GM19452 (cell line): Measurements from ENCODE around the gene EIF4G1.

Source experiments
- ATAC-seq: cut with Tn5 transposase; IDR thresholded peaks from one replicate; pipeline ENCODE4 v1.9.1; 2021; ENCODE audit not compliant: unreplicated experiment

Gene EIF4G1

DNA sequence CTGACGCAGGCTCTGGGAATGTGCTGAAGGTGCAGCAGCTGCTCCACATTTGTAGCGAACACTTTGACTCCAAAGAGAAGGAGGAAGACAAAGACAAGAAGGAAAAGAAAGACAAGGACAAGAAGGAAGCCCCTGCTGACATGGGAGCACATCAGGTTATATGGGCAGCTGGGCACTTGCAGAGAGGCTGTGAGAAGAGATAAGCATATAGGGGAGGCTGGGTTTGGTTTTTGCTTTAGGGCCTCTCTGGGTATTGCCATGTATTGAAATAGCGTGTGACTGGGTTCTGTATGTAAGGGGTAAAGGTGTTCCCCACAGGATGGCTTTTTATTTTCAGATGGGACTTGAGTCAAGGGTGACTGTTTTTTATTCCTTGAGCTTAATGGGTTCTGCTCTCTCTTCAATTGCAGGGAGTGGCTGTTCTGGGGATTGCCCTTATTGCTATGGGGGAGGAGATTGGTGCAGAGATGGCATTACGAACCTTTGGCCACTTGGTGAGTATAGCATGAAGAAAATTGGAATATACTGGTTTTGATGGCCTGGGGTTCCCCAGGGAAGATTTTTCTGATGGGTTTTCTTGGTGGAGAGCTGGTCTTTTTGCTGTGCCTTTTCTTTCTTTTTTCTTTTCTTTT lies 7.9 kb upstream of the EIF4G1 start:
- no peak for ATAC-seq

DNA sequence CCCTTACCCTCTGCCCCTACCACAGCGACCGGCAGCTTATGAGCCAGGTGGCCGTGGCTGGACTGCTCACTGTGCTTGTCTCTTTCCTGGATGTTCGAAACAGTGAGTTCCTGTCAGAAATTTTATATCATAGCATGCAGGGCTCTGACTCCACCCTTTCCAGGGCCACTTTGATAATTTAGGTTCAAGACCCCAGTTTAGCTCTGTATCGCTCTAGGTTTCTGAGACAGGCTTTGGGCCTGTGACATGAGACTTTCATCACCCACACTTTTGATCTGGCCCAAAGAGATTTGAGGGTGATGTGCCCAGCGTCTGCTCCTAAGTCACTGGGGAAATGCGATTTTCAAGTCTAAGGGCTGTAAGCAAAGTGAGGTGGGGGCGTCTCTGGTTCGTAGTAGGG lies 6.5 kb upstream of the EIF4G1 start:
- no peak for ATAC-seq

DNA sequence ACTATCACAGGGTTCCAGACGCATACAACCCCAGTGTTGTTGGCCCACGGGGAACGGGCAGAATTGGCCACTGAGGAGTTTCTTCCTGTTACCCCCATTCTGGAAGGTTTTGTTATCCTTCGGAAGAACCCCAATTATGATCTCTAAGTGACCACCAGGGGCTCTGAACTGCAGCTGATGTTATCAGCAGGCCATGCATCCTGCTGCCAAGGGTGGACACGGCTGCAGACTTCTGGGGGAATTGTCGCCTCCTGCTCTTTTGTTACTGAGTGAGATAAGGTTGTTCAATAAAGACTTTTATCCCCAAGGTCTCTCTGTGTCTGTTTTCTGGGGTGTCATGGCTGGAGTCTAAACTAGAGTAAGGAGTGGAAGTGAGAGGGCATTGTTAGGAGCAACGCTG lies 5.7 kb upstream of the EIF4G1 start:
- no peak for ATAC-seq

DNA sequence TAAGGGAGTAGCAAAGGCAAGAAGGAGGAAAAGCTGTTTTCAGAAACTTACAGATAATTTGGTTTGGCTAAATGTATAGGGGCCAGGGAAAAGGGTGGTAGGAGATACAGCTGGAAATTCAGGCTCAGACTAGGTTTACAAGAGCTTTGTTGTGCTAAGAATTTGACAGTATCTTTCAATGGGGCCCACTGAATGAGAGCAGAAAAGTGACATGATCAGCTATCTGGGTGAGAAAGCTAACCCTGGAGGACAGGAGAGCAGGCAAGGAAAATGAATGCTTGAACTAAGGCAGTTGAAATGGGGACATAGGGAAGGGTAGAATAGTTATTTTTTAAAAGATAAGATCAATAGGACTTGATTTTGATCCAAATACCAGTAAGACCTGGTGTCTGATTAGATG lies 2.8 kb upstream of the EIF4G1 start:
- no peak for ATAC-seq

DNA sequence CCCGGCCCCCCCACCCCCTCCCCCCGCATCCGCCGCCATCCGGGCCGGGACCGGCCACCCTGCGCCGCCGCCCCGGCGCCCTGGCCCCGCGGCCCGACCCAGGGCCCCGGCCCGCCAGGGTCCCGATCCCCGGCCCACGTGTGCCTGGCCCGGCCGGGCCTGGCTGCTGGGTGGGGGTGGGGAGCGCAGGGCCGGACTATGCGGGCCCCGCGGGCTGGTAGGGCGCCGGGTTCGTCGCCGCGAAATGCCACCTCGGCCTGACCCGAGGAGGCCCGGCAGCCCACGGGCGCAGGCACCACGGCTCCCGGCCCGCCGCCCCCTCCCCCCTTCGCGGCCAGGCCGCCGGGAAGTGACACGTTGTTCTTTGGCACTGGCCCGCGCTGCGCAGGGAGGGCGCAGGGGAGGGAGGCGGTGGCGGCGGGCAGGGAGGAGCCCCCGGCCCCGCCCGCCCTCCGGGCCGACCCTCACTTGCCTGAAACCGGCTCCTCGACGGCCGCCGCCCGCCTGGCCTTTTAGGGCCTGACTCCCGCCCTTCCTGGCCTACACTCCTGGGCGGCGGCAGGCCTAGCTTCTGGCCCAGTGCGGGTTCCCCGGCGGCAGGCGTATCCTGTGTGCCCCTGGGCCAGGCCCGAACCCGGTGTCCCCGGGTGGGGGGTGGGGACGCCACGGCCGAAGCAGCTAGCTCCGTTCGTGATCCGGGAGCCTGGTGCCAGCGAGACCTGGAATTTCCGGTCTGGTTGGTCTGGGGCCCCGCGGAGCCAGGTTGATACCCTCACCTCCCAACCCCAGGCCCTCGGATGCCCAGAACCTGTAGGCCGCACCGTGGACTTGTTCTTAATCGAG lies 515 bp downstream of the EIF4G1 start:
- ATAC-seq, result peak; percentile 50

DNA sequence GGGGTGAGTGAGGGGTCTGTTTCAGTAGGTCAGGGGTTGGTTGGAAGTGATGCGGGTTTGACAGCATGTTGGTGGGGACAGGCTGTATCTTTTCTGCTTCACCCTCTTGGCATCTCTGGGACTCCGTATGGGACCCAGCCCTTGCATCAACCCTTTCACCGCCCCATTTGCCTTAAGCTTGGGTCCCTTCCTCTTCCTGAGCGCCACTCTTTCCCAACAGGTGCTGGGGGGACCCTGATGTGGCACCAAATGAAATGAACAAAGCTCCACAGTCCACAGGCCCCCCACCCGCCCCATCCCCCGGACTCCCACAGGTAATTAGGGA lies 1.1 kb downstream of the EIF4G1 start:
- no peak for ATAC-seq

DNA sequence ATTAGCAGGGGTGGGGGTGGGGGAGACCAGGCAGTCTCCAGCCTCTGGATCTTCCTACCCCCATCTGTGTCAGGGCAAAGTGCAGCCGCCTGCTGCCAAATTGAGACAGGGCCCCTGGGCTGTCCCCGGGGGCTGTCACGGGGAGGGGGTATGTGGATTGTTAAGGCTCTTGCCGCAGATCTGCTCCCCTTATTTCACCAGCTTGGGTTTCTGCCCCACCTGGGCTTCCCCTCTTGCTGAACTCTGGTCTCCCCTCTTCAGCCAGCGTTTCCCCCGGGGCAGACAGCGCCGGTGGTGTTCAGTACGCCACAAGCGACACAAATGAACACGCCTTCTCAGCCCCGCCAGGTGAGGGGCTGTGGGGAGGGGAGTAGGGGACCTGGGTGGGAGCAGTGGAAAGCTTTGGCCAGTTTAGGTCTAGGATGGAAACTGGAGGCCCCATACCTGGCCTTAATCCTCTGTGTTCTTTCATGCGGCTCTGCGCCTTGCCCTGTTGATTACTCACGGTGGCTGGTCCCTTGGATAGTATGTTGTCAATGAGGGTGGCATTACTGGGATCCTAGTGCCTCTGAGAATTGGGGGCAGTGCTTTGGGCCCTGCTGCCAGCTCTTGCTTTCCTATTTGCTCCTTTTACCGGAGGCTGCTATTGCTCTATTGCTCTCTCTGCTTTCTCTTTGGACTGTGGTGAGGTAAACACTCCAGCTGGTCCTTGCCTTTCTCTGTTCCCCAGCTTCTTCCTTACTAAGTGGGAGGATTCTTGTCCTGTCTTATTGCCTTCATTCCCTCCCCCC lies 1.7 kb downstream of the EIF4G1 start:
- no peak for ATAC-seq

DNA sequence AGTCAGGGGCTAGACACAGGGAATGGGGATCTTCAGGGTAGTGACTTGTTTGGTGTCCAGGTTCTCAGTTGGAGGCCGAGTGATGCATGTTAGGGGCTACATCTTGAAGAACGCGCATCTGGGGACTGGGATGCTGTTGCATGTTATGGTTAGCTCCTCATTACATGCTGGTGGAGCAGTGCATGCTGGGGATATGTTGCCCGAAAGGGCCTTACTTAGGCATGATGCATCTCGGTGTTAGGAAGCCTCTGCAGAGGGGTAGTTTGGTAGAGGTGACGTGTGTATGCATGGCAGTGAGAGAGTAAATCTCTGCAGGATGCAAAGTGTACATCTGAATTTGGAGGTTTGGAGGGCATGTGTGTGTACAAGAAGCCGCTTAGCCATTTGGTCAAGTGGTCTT lies 2.4 kb downstream of the EIF4G1 start:
- ATAC-seq, result no peak

DNA sequence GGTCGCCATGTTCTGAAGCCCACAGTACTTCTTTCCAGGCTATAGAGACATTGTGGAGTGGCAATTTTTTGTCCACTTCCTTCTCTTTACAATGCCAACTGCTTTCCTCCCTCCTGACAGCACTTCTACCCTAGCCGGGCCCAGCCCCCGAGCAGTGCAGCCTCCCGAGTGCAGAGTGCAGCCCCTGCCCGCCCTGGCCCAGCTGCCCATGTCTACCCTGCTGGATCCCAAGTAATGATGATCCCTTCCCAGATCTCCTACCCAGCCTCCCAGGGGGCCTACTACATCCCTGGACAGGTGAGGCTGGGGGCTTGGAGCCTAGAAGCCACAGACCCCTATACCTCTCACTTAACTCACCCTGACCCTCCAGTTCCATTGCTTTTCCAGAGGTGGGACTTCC lies 2.8 kb downstream of the EIF4G1 start:
- ATAC-seq, result no peak

DNA sequence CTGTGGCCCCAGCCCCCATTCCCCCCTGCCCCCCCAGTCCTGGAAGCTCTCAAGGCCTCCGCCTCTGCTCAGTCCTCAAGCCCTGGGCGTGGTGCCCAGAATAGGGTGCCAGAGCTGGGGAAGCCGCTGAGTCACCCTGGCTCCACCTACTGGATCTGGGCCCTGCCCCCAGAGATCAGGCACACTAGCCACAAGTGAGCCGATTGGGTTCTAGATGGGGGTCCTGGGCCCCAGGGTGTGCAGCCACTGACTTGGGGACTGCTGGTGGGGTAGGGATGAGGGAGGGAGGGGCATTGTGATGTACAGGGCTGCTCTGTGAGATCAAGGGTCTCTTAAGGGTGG lies 5.7 kb downstream of the EIF4G1 start:
- ATAC-seq, result no peak

DNA sequence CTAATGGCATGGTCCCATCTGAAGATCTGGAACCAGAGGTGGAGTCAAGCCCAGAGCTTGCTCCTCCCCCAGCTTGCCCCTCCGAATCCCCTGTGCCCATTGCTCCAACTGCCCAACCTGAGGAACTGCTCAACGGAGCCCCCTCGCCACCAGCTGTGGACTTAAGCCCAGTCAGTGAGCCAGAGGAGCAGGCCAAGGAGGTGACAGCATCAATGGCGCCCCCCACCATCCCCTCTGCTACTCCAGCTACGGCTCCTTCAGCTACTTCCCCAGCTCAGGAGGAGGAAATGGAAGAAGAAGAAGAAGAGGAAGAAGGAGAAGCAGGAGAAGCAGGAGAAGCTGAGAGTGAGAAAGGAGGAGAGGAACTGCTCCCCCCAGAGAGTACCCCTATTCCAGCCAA lies 7.3 kb downstream of the EIF4G1 start:
- ATAC-seq, result no peak

DNA sequence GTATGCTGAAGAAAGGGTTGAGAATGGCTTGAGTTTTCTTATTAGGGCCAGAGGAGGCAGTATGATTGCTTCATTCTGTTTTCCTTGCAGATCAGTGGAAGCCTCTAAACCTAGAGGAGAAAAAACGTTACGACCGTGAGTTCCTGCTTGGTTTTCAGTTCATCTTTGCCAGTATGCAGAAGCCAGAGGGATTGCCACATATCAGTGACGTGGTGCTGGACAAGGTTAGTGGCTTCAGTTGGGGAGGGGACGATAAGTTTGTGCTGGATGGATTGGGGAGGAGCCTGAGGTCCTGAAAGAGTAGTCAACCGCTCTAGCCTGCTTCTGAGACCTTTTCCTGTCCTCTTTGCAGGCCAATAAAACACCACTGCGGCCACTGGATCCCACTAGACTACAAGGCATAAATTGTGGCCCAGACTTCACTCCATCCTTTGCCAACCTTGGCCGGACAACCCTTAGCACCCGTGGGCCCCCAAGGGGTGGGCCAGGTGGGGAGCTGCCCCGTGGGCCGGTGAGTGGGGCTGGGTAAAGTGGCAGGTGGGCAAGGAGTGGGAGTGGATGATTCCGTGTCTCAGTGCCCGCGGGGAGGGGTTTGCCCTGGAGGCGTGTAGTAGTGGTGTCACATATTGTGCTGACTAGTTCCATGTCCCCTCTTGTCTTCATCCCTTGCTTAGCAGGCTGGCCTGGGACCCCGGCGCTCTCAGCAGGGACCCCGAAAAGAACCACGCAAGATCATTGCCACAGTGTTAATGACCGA lies 8.5 kb downstream of the EIF4G1 start:
- ATAC-seq, result no peak

DNA sequence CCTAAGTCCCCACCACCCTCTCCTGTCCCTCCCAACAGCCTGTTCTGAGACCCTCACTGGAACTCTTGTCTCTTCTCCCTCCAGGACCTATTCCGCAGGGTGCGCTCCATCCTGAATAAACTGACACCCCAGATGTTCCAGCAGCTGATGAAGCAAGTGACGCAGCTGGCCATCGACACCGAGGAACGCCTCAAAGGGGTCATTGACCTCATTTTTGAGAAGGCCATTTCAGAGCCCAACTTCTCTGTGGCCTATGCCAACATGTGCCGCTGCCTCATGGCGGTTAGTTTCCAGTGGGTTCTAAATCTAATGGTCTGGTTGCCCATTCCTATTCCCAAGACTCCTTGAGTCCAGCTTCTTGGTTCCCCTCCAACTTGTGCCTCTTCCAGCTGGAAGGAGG lies 9.3 kb downstream of the EIF4G1 start:
- ATAC-seq, result no peak

DNA sequence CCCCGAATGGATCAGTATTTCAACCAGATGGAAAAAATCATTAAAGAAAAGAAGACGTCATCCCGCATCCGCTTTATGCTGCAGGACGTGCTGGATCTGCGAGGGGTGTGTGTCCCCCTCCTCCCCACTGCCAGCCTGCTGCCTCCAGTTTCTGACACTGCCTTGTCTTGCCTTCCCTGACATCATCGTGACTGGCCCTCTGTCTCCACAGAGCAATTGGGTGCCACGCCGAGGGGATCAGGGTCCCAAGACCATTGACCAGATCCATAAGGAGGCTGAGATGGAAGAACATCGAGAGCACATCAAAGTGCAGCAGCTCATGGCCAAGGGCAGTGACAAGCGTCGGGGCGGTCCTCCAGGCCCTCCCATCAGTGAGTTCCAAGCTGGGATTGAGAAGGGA lies 10.9 kb downstream of the EIF4G1 start:
- ATAC-seq, result no peak

DNA sequence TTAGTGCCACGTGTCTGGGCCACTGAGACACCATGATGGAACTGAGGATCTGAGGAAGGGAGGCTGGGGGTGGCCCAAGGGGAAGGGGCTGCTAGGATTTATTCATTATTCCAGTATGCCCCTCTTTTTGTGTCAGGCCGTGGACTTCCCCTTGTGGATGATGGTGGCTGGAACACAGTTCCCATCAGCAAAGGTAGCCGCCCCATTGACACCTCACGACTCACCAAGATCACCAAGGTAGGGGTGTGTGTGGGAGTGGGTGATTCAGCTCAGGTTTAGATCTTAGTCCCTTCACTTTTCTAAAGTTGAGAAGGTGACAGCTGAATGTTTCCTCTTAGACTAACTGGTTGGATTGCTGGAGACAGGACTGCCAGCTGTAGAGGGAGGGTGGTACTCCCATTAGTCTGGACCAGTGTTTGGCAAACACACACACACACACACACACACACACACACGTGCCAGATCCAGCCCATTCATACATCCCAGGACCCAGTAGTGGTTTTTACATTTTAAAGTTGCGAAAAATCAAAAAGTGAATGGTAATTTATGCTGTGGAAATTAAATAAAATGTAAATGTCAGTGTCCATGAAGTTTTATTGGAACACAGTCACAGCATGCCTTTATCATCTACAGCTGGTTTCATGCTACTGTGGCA lies 11.4 kb downstream of the EIF4G1 start:
- no peak for ATAC-seq

DNA sequence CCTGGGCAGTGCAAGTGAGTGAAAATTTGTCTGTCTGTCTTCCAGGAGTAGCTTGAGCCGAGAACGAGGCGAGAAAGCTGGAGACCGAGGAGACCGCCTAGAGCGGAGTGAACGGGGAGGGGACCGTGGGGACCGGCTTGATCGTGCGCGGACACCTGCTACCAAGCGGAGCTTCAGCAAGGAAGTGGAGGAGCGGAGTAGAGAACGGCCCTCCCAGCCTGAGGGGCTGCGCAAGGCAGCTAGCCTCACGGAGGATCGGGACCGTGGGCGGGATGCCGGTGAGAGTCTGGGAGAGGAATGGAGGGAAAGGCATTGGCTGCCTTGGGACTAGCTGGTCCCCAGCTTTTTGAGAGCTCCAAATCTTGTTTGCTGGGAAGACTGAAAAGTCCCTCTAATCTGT lies 12.8 kb downstream of the EIF4G1 start:
- ATAC-seq, result no peak

DNA sequence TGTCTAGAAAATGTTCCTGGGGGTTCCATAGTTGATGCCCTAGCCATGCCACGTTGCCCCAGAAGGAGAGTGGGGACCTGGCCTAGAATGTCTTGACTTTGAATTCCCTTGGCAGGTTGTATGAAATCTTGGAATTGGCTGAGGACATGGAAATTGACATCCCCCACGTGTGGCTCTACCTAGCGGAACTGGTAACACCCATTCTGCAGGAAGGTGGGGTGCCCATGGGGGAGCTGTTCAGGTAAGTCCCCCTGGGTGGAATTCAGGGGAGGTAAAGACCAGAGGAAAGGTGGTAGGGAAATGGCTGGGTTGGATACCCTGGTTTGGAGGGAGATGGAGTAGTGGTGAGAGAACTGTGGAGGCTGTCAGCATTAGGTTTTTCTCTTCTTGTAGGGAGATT lies 14.1 kb downstream of the EIF4G1 start:
- no peak for ATAC-seq

DNA sequence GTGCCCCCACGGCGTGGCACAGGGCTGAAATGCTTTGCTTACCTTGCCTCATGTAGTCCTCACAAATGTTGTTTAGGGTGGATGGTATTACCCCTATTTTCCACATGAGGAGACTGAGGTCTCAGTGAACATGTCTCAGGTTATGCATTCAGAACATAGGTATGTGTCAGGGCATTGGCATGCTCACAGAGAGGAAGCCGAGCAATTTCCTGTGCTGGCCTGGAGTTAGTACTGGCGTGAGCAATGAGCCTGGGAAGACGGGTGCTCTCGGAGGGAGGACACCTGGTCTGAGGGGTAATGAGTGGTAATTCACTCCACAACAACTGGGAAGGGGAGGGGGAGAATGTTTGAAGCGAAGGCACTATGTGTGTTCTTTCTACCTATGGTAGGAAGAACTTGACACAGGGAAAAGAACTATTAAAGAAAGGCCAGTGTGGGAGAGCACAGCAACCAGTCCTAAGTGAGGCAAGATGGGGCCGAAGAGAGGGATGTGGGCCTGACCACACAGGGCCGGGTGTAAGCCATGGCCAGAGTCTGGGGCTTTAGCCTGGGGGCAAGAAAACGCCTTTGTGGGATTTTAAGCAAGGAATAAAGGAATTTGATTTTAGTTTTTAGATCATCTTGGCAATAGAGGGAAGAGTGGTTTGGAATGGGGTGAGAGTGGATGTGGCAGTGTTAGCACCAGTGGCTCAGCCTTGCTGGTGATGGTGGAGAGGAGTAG lies 18.1 kb downstream of the EIF4G1 start:
- ATAC-seq, result no peak

DNA sequence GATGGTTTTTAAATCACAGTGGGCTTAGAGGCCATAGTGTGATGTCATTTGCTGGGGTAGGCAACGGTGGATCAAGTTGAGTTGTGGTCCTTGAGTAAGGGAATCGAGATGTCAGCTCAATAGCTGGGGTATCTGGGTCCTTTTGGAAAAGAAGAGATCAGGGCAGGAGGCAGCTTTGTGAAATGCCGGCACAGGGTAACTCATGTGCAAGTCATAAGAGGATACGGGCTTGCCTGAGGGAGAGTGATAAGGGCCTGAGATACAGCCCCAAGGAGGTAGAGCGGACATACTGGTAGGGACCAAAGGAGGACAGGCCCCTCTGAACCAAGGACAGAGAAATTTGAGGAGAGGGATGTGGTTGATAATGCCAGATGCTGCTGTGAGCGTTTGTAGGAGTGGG lies 18.8 kb downstream of the EIF4G1 start:
- no peak for ATAC-seq

DNA sequence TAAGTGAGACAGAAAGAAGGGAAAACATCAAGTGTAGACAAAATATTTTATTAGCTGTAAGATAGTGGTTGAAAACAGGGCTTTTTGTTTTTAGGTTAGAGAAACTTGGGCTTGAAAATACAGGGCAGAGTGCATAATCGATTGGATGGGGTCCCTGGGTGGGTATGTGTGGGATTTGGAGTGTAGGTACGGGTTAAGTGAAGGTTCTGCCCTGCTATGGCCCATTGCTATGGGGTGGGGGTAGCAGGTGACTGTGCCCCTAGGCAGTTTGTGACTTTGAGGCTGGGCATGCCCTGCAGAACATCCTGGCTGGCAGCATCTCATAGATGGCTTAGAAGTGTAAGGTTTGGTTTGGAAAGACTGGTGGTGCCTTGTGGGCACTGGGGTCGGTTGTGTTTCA lies 19.3 kb downstream of the EIF4G1 start:
- ATAC-seq, result no peak
